Kidney capillary endothelial cell (primary cell): ENCODE results near the gene ABCG8.

Experiments
- DNase-seq: peaks from one replicate; pipeline ENCODE4 v3.0.0-alpha.2; 2018; ENCODE audit warnings: low spot score

ABCG8 gene

GRCh38 chr2:43924463-43924862 is 85.7 kb downstream of the ABCG8 start:
- no peak for DNase-seq

- no peak for DNase-seq
Measured at GRCh38 chr2:43925431-43925830, 86.7 kb downstream of the ABCG8 start.

- DNase-seq, result no peak
Measured at GRCh38 chr2:43927442-43927841, 88.7 kb downstream of the ABCG8 start.

DNA sequence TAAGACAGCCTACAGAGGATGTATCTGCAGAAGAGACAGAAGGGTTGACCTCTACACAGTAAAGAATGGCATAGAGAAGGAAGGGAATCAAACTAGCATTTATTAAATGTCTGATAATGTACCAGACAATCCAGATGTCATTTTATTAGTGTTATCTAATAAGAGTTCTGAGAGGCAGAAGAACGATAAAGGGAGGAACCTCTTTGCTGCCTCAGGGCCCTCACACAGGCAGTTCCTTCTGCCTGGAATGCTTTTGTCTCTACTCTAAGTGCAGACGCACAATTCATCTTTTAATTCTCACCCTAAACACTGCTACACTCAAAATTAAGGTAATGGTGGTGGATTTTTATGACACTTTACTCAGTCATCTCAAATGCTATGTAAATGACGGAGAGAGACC is 92.5 kb downstream of the ABCG8 start:
- DNase-seq, result no peak
